Measurements from ENCODE around the gene LYZL6.

Gene LYZL6

DNA sequence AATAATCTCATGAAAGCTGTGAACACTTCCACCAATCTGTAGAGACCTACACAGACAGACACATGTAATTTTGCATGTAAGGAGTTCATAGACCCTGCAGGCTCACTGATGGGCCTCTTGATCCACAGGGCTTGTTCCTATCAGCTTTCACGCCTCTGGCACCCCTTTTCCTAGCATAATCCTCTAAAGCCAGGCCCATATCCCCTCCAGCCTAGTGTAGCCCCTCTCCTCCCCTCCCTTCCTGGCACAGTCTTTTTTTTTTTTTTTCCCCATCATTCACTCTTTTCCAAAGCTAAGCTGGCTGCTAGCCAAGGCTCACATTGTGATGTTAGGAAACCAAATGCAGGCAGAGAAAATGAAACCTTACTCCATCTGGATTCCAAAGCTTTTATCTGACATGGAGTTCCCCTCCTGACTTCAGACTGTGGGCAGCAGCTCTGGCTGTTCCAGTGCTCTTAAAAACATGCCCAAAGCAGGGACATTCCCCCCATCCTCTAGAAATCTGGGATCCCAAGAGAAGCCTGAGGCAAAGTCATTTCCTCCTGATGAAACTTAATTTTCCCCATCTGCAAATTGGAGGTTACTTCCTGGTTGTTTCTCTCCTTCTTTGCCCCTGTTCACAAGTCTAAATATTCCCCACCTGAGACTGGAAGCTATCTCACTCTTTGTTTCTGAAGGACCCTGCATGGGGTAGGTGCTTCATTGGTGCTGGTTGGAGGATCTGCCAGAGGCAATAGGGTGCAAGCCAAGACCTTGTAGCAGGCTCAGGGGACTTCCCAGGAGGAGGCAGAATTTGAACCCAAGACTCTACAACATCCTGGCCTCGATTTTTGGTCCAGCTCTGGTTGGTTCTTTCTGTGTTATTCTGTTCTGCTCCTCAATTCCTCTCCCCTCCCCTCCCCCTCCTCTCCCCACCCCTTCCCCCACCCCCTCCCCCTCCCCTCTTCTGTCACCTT lies 53.4 kb downstream of the LYZL6 start:
- no peak for TF ChIP-seq CEBPB (IDR thresholded peaks at IDR 0.05)
- TF ChIP-seq RAD21 (IDR thresholded peaks at IDR 0.05; ENCODE audit: low read depth): no peak
- peak; percentile 47; the same call in 1 of the 2 replicates for TF ChIP-seq NFIC (IDR thresholded peaks at IDR 0.05)

DNA sequence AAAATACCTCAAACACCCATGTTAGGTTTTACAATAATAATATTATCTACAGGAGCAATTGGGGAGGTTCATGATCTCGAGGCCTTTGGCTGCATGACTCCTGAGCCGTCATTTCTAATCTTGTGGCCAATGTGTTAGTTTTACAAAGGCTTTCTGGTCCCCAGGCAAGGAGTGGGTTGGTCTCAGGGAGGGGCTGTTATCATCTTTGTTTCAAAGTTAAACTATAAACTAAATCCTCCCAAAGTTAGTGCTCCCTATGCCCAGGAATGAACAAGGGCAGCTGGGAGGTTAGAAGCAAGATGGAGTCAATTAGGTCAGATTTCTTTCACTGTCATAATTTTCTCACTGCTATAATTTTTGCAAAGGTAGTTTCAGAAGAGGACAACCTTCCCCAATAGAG lies 54.3 kb downstream of the LYZL6 start:
- TF ChIP-seq ZBTB7A (IDR thresholded peaks at IDR 0.05; ENCODE audit: low read depth): no peak
- TF ChIP-seq CEBPB (IDR thresholded peaks at IDR 0.05): no peak
- TF ChIP-seq NFIC (IDR thresholded peaks at IDR 0.05): no peak
- TF ChIP-seq, protein P1, sequence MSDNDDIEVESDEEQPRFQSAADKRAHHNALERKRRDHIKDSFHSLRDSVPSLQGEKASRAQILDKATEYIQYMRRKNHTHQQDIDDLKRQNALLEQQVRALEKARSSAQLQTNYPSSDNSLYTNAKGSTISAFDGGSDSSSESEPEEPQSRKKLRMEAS (IDR thresholded peaks at IDR 0.05): no peak
- TF ChIP-seq FOXM1 (IDR thresholded peaks at IDR 0.05; ENCODE audit: borderline replicate concordance, low read depth): no peak
